ENCODE results near the gene SLC30A9.

SLC30A9 gene

DNA sequence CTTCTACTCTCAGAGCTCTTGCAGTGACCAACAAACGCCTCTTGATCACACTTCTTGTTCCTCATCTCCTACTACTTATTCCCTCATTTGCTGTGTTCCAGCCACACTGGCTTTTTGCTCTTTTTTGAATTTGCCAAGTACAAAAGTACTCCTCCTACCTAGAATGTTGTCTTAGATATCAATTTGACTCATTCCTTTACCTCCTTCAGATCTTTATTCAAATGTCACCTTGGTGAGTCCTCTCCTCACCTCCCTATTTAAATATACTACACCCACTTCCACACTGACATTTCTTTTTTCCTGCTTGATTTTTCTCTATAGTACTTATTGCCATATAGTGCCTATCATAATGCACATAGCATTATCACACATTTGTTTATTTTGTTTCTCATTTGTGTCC is 15.0 kb upstream of the SLC30A9 start:
- no peak overlapping the region for H3K27ac ChIP-seq
- H4K20me1 ChIP-seq = no peaks in the 10 kb centered on the region
- no peak for TF ChIP-seq Cebpa-rat (IDR thresholded peaks at IDR 0.05)
- no peak overlapping the region for H3K4me2 ChIP-seq
- H3K36me3 ChIP-seq = no peaks in the 10 kb centered on the region
- no peak overlapping the region for H3K9ac ChIP-seq
- H3K4me1 ChIP-seq = no peaks in the 10 kb centered on the region
- H3K4me3 ChIP-seq = no peak overlapping the region
- no peaks in the 10 kb centered on the region for H3K27me3 ChIP-seq
- H3K9me3 ChIP-seq = no peaks in the 10 kb centered on the region

- H3K4me3 ChIP-seq = no peak overlapping the region
- TF ChIP-seq Cebpa-rat (IDR thresholded peaks at IDR 0.05) = no peak
- H3K36me3 ChIP-seq = no peaks in the 10 kb centered on the region
Measured at GRCh38 chr4:41976775-41977516, 13.4 kb upstream of the SLC30A9 start.

GRCh38 chr4:41977709-41978108 is 12.6 kb upstream of the SLC30A9 start:
- no peak overlapping the region for H3K9ac ChIP-seq
- no peaks in the 10 kb centered on the region for H3K36me3 ChIP-seq
- no peaks in the 10 kb centered on the region for H3K27me3 ChIP-seq
- no peaks in the 10 kb centered on the region for H3K9me3 ChIP-seq
- no peak overlapping the region for H3K4me3 ChIP-seq
- no peaks in the 10 kb centered on the region for H4K20me1 ChIP-seq
- no peaks in the 10 kb centered on the region for H3K4me1 ChIP-seq
- no peak for TF ChIP-seq Cebpa-rat (IDR thresholded peaks at IDR 0.05)
- no peak overlapping the region for H3K27ac ChIP-seq
- H3K4me2 ChIP-seq = no peak overlapping the region

More at GRCh38 chr4:41976775-41977516, 13.4 kb upstream of the SLC30A9 start:
- Histone ChIP-seq H3K4me2 (no peak overlapping the region), H3K4me1 (no peaks in the 10 kb centered on the region), H3K9ac (no peak overlapping the region), H3K27ac (no peak overlapping the region), H3K27me3 (no peaks in the 10 kb centered on the region), H3K9me3 (no peaks in the 10 kb centered on the region), H4K20me1 (no peaks in the 10 kb centered on the region)

DNA sequence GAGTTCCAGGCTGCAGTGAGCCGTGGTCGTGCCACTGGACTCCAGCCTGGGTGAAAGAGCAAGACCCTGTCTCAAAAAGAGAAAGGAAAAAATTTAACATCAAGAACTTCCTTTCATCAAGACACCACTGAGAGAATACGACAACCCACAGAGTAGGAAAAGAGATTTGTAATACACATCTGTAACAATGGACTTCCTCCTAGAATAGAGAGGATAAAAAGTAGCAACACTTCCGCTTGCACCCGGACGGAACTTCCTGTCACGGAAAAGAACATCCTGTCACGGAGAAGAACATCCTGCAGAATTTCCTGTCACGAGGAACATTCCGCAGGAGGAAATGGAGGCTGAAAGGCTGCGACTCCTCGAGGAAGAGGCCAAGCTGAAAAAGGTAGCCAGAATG is 8.9 kb upstream of the SLC30A9 start, which contains the start of gene DCAF4L1:
Gene DCAF4L1 (plus strand): TSS at position 301 of the 400 bp plus-strand sequence. CDS start 37 bp downstream, at position 338.
- no peak for TF ChIP-seq Cebpa-rat (IDR thresholded peaks at IDR 0.05)
- no peaks in the 10 kb centered on the region for H3K9me3 ChIP-seq

DNA sequence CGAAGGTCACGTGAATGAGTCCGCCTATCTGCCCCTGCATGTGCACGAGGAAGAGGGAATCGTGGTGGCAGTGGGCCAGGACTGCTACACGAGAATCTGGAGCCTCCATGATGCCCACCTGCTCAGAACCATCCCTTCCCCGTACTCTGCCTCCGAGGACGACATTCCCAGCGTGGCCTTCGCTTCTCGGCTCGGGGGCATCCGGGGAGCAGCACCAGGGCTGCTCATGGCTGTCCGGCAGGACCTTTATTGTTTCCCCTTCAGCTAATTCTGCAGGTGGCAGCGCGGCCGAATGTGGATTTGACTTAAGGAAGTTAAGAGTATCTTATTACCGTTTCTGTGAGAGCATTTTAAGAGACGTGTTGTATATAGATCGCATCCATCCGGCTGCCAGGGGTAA is 7.6 kb upstream of the SLC30A9 start:
- H4K20me1 ChIP-seq = no peaks in the 10 kb centered on the region
- TF ChIP-seq Cebpa-rat (IDR thresholded peaks at IDR 0.05) = no peak
- H3K27ac ChIP-seq = no peak overlapping the region
- H3K27me3 ChIP-seq = no peaks in the 10 kb centered on the region
- H3K4me2 ChIP-seq = no peak overlapping the region
- H3K4me3 ChIP-seq = no peak overlapping the region
- H3K4me1 ChIP-seq = no peaks in the 10 kb centered on the region
- no peaks in the 10 kb centered on the region for H3K36me3 ChIP-seq
- H3K9ac ChIP-seq = no peak overlapping the region
- no peaks in the 10 kb centered on the region for H3K9me3 ChIP-seq

More for the DNA sequence above, 8.9 kb upstream of the SLC30A9 start, which contains the start of gene DCAF4L1:
- no peaks in the 10 kb centered on the region for H3K36me3 ChIP-seq
- no peak within 1 kb of the TSS for H3K27ac ChIP-seq
- no peaks in the 10 kb centered on the region for H4K20me1 ChIP-seq
- no peak within 1 kb of the TSS for H3K4me2 ChIP-seq
- H3K4me3 ChIP-seq = no peak within 1 kb of the TSS
- H3K4me1 ChIP-seq = no peaks in the 10 kb centered on the region
- no peaks in the 10 kb centered on the region for H3K27me3 ChIP-seq
- H3K9ac ChIP-seq = no peak within 1 kb of the TSS

DNA sequence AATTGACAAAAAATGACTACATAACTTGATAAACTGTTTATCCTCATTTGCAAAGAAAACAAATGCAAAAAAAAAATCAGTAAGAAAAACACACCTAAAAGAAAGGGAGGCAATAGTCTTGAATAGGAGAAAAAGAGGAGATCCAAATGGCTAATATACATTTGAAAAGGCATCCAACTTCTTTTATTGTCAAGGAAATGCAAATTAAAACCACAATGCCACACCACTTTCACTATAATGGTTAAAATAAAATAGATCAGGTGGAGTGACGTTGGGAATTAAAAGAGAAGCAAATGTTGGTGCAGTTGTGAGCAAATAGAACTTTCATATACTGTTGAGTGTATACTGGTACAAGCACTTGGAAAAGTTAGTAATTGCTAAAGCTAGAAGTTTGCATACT is 5.2 kb upstream of the SLC30A9 start:
- H3K4me1 ChIP-seq = peaks cover 13% of the 10 kb centered on the region
- no peaks in the 10 kb centered on the region for H3K9me3 ChIP-seq
- no peaks in the 10 kb centered on the region for H3K36me3 ChIP-seq
- H3K27ac ChIP-seq = no peak overlapping the region
- no peak overlapping the region for H3K4me3 ChIP-seq
- H3K27me3 ChIP-seq = no peaks in the 10 kb centered on the region
- no peak for TF ChIP-seq Cebpa-rat (IDR thresholded peaks at IDR 0.05)
- no peaks in the 10 kb centered on the region for H4K20me1 ChIP-seq
- H3K9ac ChIP-seq = no peak overlapping the region
- no peak overlapping the region for H3K4me2 ChIP-seq

- Histone ChIP-seq H4K20me1 (no peaks in the 10 kb centered on the region), H3K9ac (peak overlapping the region; percentile 84), H3K4me2 (peak overlapping the region; percentile 91), H3K4me1 (peaks cover 30% of the 10 kb centered on the region), H3K27me3 (no peaks in the 10 kb centered on the region), H3K27ac (peak overlapping the region; percentile 83), H3K4me3 (peak overlapping the region; percentile 91), H3K9me3 (no peaks in the 10 kb centered on the region), H3K36me3 (no peaks in the 10 kb centered on the region)
- TF ChIP-seq Cebpa-rat (IDR thresholded peaks at IDR 0.05) = no peak
Measured at GRCh38 chr4:41989994-41990364, 351 bp upstream of the SLC30A9 start.

DNA sequence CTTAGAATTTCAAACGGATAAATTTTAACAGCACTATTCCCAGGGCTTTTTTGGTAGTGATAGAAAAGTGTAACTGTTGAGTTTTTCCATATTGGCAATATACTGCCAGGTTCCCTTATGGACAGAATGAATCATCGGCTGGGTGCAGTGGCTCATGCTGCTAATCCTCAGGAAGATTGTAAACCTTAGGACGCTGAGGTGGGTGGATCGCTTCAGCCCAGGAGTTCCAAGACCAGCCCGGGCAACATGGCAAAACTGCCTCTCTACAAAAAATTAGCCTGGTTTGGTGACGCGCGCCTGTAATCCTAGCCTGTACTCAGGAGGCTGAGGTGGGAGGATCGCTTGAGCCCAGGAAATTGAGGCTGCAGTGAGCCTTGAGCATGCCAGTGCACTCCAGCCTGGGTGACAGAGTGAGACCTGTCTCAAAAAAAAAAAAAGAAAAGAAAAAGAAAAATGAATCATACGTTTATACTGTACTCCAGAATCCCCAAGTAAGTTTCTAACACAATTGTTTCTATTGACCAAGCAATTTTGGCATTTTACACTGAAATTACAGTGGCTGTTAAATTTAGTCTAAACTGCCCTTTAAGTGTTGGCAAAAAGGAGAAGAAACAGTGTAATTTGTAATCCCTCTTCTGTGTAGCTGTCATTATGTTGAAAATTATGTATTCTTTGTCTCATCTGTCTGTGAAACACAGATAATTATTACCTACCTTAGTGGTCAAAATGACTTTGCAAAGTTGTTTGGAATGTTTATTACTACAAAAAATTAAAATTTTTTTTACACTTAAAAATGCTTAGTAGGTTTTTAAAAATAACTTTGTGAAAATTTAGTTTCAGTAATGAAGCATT is 1.8 kb downstream of the SLC30A9 start:
- no peak overlapping the region for H3K4me3 ChIP-seq
- no peaks in the 10 kb centered on the region for H3K27me3 ChIP-seq
- peak overlapping the region; percentile 91 for H3K4me2 ChIP-seq
- H3K4me1 ChIP-seq = peaks cover 36% of the 10 kb centered on the region
- no peak for TF ChIP-seq Cebpa-rat (IDR thresholded peaks at IDR 0.05)
- H3K36me3 ChIP-seq = no peaks in the 10 kb centered on the region
- no peaks in the 10 kb centered on the region for H4K20me1 ChIP-seq
- no peak overlapping the region for H3K9ac ChIP-seq
- no peaks in the 10 kb centered on the region for H3K9me3 ChIP-seq
- no peak overlapping the region for H3K27ac ChIP-seq

- Histone ChIP-seq H3K4me3 (no peak overlapping the region), H3K4me2 (no peak overlapping the region), H3K27me3 (no peaks in the 10 kb centered on the region), H3K36me3 (peaks cover 4% of the 10 kb centered on the region; the same call in 1 of the 2 replicates), H3K9ac (no peak overlapping the region), H3K27ac (no peak overlapping the region), H3K4me1 (peaks cover 36% of the 10 kb centered on the region), H4K20me1 (no peaks in the 10 kb centered on the region; the same call in 1 of the 2 replicates), H3K9me3 (no peaks in the 10 kb centered on the region)
- no peak for TF ChIP-seq Cebpa-rat (IDR thresholded peaks at IDR 0.05)
Measured at GRCh38 chr4:41992967-41993857, 2.9 kb downstream of the SLC30A9 start.
